ENCODE results near the gene OSBPL8. TPM values are rescaled to one million over a fixed set of nuclear protein-coding genes. Genes with fewer than 3 reads are reported as not detected.
"Not testable (repeated sequence)": the region's sequence is repeated elsewhere in the genome, so short reads cannot be mapped to it uniquely, and the experiment has no call there.

The OSBPL8 gene
- total RNA-seq, 2 donors from 2014 or later: 34.5 to 38.8 TPM

- intact Hi-C loops (cut with DNase I): no loop called here
- ATAC-seq (no peak), DNase-seq (no peak)
These were observed 64.0 kb downstream of the OSBPL8 start for GRCh38 chr12:76495556-76495955.

- intact Hi-C loops (cut with DNase I): no loop called here
- no peak for DNase-seq
- no peak for ATAC-seq
These were observed 68.3 kb downstream of the OSBPL8 start for GRCh38 chr12:76491292-76491691.

- no peak for ATAC-seq
These were observed 68.8 kb downstream of the OSBPL8 start for GRCh38 chr12:76490763-76491162.

GRCh38 chr12:76489737-76490136 is 69.8 kb downstream of the OSBPL8 start:
- intact Hi-C loops (cut with DNase I): no loop called here
- DNase-seq (no peak), ATAC-seq (no peak)

More at GRCh38 chr12:76490763-76491162, 68.8 kb downstream of the OSBPL8 start:
- DNase-seq: no peak
- intact Hi-C loops (cut with DNase I): no loop called here

- no peak for DNase-seq
- intact Hi-C loops (cut with DNase I): no loop called here
- ATAC-seq: no peak
These were observed 73.6 kb downstream of the OSBPL8 start for GRCh38 chr12:76486011-76486410.

GRCh38 chr12:76480796-76481195 is 78.8 kb downstream of the OSBPL8 start:
- ATAC-seq (no peak), DNase-seq (no peak)
- intact Hi-C loops (cut with DNase I): no loop called here

GRCh38 chr12:76478045-76478444 is 81.5 kb downstream of the OSBPL8 start:
- DNase-seq: no peak
- ATAC-seq: no peak
- intact Hi-C loops (cut with DNase I): no loop called here

- intact Hi-C loops (cut with DNase I); DNase-seq; ATAC-seq: not testable (repeated sequence)
These were observed 86.7 kb downstream of the OSBPL8 start for GRCh38 chr12:76472862-76473261.

- DNase-seq (no peak), ATAC-seq (peak in 1 of 2 donors; percentile 7)
- intact Hi-C loops (cut with DNase I): no loop called here
These were observed 88.0 kb downstream of the OSBPL8 start for GRCh38 chr12:76471579-76471978.

- intact Hi-C loops (cut with DNase I): no loop called here
- ATAC-seq: peak; percentile 98
- DNase-seq: no peak
These were observed 89.3 kb downstream of the OSBPL8 start for GRCh38 chr12:76470028-76470939.

- intact Hi-C loops (cut with DNase I): loop anchor here in 1 of 2 donors (5.0 kb wide), 1 partner anchor 93 kb away; the partner anchor contains the start of gene OSBPL8
- ATAC-seq (peak in 1 of 2 donors; percentile 44), DNase-seq (no peak)
These were observed 94.9 kb downstream of the OSBPL8 start for GRCh38 chr12:76464631-76465166.

GRCh38 chr12:76462668-76463224 is 96.8 kb downstream of the OSBPL8 start:
- ATAC-seq (no peak), DNase-seq (no peak)
- intact Hi-C loops (cut with DNase I): no loop called here

- intact Hi-C loops (cut with DNase I): no loop called here
- DNase-seq (no peak), ATAC-seq (no peak)
These were observed 98.8 kb downstream of the OSBPL8 start for GRCh38 chr12:76460807-76461206.

- intact Hi-C loops (cut with DNase I): no loop called here
- ATAC-seq: no peak
- DNase-seq: no peak
These were observed 101.8 kb downstream of the OSBPL8 start for GRCh38 chr12:76457818-76458217.

- no peak for DNase-seq
- intact Hi-C loops (cut with DNase I): no loop called here
- ATAC-seq: no peak
These were observed 102.6 kb downstream of the OSBPL8 start for GRCh38 chr12:76457010-76457409.

GRCh38 chr12:76455582-76456345 is 103.8 kb downstream of the OSBPL8 start:
- DNase-seq (no peak), ATAC-seq (peak; percentile 65 to 90)
- intact Hi-C loops (cut with DNase I): no loop called here

- intact Hi-C loops (cut with DNase I): no loop called here
- DNase-seq (no peak), ATAC-seq (no peak)
These were observed 108.0 kb downstream of the OSBPL8 start for GRCh38 chr12:76451528-76451927.

- ATAC-seq: no peak
- intact Hi-C loops (cut with DNase I): no loop called here
- no peak for DNase-seq
These were observed 108.9 kb downstream of the OSBPL8 start for GRCh38 chr12:76450690-76451089.

- ATAC-seq (no peak), DNase-seq (no peak)
- intact Hi-C loops (cut with DNase I): no loop called here
These were observed 109.6 kb downstream of the OSBPL8 start for GRCh38 chr12:76449993-76450392.

- DNase-seq: no peak
- intact Hi-C loops (cut with DNase I): no loop called here
- ATAC-seq: no peak
These were observed 110.0 kb downstream of the OSBPL8 start for GRCh38 chr12:76449583-76449982.

Measured in left cardiac atrium (tissue), 4 donors.